GM18861 (cell line): ENCODE data around the gene RIPOR2.

Source experiments
- ATAC-seq: cut with Tn5 transposase; IDR thresholded peaks from one replicate; pipeline ENCODE4 v1.9.1; 2021; ENCODE audit not compliant: unreplicated experiment

RIPOR2 gene

GRCh38 chr6:24935366-24936152 is at the start of gene RIPOR2:
Gene RIPOR2 (minus strand): TSS chr6:24935960. CDS start chr6:24935898, 62 bp downstream.
- ATAC-seq, result peak; percentile 28

- no peak for ATAC-seq
Observed at GRCh38 chr6:24985323-24985722, 49.6 kb upstream of the RIPOR2 start.

- no peak for ATAC-seq
Observed at GRCh38 chr6:24982231-24982630, 46.5 kb upstream of the RIPOR2 start.

GRCh38 chr6:24981386-24981760 is 45.6 kb upstream of the RIPOR2 start:
- ATAC-seq, result no peak

- no peak for ATAC-seq
Observed at GRCh38 chr6:24980507-24981385, 45.0 kb upstream of the RIPOR2 start.

GRCh38 chr6:24979176-24979575 is 43.4 kb upstream of the RIPOR2 start:
- ATAC-seq, result no peak

GRCh38 chr6:24974182-24975171 is 38.7 kb upstream of the RIPOR2 start:
- peak; percentile 91 for ATAC-seq

- ATAC-seq, result no peak
Observed at GRCh38 chr6:24972311-24972958, 36.7 kb upstream of the RIPOR2 start.

GRCh38 chr6:24971067-24971466 is 35.3 kb upstream of the RIPOR2 start:
- ATAC-seq, result no peak

GRCh38 chr6:24969343-24969860 is 33.6 kb upstream of the RIPOR2 start:
- ATAC-seq, result no peak

GRCh38 chr6:24968783-24969182 is 33.0 kb upstream of the RIPOR2 start:
- ATAC-seq, result no peak

- no peak for ATAC-seq
Observed at GRCh38 chr6:24967211-24967610, 31.5 kb upstream of the RIPOR2 start.

GRCh38 chr6:24966381-24966780 is 30.6 kb upstream of the RIPOR2 start:
- no peak for ATAC-seq

GRCh38 chr6:24963887-24964570 is 28.3 kb upstream of the RIPOR2 start:
- no peak for ATAC-seq

- no peak for ATAC-seq
Observed at GRCh38 chr6:24963339-24963738, 27.6 kb upstream of the RIPOR2 start.

- ATAC-seq, result no peak
Observed at GRCh38 chr6:24961852-24962251, 26.1 kb upstream of the RIPOR2 start.

- ATAC-seq, result no peak
Observed at GRCh38 chr6:24960991-24961475, 25.3 kb upstream of the RIPOR2 start.

GRCh38 chr6:24959319-24959718 is 23.6 kb upstream of the RIPOR2 start:
- no peak for ATAC-seq

GRCh38 chr6:24957199-24957598 is 21.4 kb upstream of the RIPOR2 start:
- ATAC-seq, result no peak
